ENCODE results near the gene ZC3H13. TPM values are rescaled to one million over a fixed set of nuclear protein-coding genes. Genes with fewer than 3 reads are reported as not detected.

Gene ZC3H13
- total RNA-seq, 4 donors from 2014 or later: 18.8 to 40.6 (median 34.7) TPM

DNA sequence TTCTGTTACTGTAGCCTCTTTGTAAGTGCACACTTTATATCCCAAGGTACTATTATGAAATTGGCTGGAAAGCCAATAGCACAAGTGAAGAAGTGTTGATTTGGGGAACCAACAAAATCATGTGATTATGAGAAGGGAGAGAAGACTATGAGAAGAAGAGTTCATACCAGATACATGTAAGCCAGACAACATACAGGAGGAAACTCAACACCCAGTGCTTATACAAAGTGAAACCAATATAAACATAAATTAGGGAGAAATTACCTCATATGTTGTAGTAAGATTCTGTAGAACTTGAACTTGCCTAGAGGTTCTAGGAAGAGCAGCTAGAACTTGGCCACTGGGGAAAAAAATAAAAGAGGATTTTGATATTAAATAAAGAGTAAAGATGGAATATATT lies 34.9 kb upstream of the ZC3H13 start:
- TF ChIP-seq EP300 (IDR thresholded peaks at IDR 0.05) (no peak), POLR2AphosphoS5 (IDR thresholded peaks at IDR 0.05) (no peak), POLR2A (IDR thresholded peaks at IDR 0.05) (no peak)
- TF ChIP-seq, protein P1, sequence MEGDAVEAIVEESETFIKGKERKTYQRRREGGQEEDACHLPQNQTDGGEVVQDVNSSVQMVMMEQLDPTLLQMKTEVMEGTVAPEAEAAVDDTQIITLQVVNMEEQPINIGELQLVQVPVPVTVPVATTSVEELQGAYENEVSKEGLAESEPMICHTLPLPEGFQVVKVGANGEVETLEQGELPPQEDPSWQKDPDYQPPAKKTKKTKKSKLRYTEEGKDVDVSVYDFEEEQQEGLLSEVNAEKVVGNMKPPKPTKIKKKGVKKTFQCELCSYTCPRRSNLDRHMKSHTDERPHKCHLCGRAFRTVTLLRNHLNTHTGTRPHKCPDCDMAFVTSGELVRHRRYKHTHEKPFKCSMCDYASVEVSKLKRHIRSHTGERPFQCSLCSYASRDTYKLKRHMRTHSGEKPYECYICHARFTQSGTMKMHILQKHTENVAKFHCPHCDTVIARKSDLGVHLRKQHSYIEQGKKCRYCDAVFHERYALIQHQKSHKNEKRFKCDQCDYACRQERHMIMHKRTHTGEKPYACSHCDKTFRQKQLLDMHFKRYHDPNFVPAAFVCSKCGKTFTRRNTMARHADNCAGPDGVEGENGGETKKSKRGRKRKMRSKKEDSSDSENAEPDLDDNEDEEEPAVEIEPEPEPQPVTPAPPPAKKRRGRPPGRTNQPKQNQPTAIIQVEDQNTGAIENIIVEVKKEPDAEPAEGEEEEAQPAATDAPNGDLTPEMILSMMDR (IDR thresholded peaks at IDR 0.05): no peak
- H3K4me3 ChIP-seq: no peak overlapping the region
- H3K4me1 ChIP-seq: no peaks in the 10 kb centered on the region
- no peaks in the 10 kb centered on the region for H3K36me3 ChIP-seq
- no peaks in the 10 kb centered on the region for H3K27me3 ChIP-seq
- H3K27ac ChIP-seq: no peak overlapping the region
- H3K9me3 ChIP-seq: no peaks in the 10 kb centered on the region
- DNase-seq (ENCODE audit: low spot score in 2 of 2): no peak

GRCh38 chr13:46086985-46087384 lies 34.4 kb upstream of the ZC3H13 start:
- Histone ChIP-seq H3K27me3 (no peaks in the 10 kb centered on the region), H3K4me3 (no peak overlapping the region), H3K36me3 (no peaks in the 10 kb centered on the region), H3K27ac (no peak overlapping the region), H3K4me1 (no peaks in the 10 kb centered on the region), H3K9me3 (no peaks in the 10 kb centered on the region)
- WGBS: 91% methylated on average over 10 of the region's 12 CpGs
- DNase-seq (ENCODE audit: low spot score in 2 of 2): no peak
- TF ChIP-seq EP300 (IDR thresholded peaks at IDR 0.05): no peak
- TF ChIP-seq POLR2AphosphoS5 (IDR thresholded peaks at IDR 0.05): no peak
- TF ChIP-seq POLR2A (IDR thresholded peaks at IDR 0.05): no peak
- TF ChIP-seq, protein P1 (IDR thresholded peaks at IDR 0.05): no peak

GRCh38 chr13:46086421-46086922 lies 33.9 kb upstream of the ZC3H13 start:
- WGBS: 79% methylated on average over 10 of the region's 12 CpGs
- Histone ChIP-seq H3K27ac (no peak overlapping the region), H3K27me3 (no peaks in the 10 kb centered on the region), H3K36me3 (no peaks in the 10 kb centered on the region), H3K4me1 (no peaks in the 10 kb centered on the region), H3K4me3 (no peak overlapping the region), H3K9me3 (no peaks in the 10 kb centered on the region)
- no peak for DNase-seq (ENCODE audit: low spot score in 2 of 2)
- TF ChIP-seq, protein P1 (IDR thresholded peaks at IDR 0.05): no peak
- TF ChIP-seq EP300 (IDR thresholded peaks at IDR 0.05): no peak
- TF ChIP-seq POLR2A (IDR thresholded peaks at IDR 0.05): no peak
- no peak for TF ChIP-seq POLR2AphosphoS5 (IDR thresholded peaks at IDR 0.05)

DNA sequence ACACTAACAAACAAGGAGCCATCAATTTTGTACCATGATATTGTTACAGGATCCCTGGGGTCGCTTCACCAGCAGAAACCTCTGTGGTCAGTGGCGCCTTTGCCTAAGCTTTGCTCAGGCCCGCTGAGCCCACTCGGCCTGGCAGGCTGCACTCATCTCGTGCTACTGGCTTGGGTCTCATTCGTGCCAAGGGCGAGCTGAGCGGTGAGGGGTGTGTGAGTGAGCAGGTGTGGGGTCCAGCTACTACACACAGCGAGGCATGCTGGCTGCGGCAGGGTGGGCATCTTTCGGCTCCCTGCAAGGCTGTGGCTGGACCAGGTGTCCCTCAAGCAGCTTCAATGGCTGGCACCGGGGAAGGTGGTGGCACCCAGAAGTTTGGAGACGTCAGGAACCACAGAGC lies 33.2 kb upstream of the ZC3H13 start:
- Histone ChIP-seq H3K4me1 (no peaks in the 10 kb centered on the region), H3K4me3 (no peak overlapping the region), H3K36me3 (no peaks in the 10 kb centered on the region), H3K27ac (no peak overlapping the region), H3K27me3 (no peaks in the 10 kb centered on the region), H3K9me3 (no peaks in the 10 kb centered on the region)
- DNase-seq (ENCODE audit: low spot score in 2 of 2): no peak
- WGBS: 94% methylated on average over 13 of the region's 13 CpGs
- TF ChIP-seq, protein P1 (IDR thresholded peaks at IDR 0.05): no peak
- TF ChIP-seq EP300 (IDR thresholded peaks at IDR 0.05) (no peak), POLR2AphosphoS5 (IDR thresholded peaks at IDR 0.05) (no peak), POLR2A (IDR thresholded peaks at IDR 0.05) (no peak)

DNA sequence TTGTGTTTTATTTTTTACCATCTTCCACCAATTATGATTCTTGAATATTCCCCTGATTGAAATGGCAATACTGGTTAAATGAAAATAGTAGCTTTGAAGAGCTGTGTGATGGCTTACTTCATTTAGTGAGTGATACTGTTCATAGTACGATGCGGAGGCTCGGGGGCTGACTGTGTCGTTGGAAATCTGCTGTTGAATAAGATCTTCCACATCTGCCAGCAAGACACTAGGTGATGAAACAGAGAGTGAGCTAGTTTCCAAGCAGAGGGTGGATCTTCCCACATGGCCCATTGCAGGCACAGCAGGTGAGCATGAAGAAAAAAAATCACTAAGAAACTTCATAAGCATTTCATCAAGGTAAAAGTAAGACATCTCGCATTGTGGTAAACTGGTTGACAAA lies 29.8 kb upstream of the ZC3H13 start:
- no peaks in the 10 kb centered on the region for H3K27me3 ChIP-seq
- no peak for DNase-seq (ENCODE audit: low spot score in 2 of 2)
- TF ChIP-seq POLR2AphosphoS5 (IDR thresholded peaks at IDR 0.05) (no peak), EP300 (IDR thresholded peaks at IDR 0.05) (no peak), POLR2A (IDR thresholded peaks at IDR 0.05) (no peak)
- TF ChIP-seq, protein P1 (IDR thresholded peaks at IDR 0.05): no peak
- no peaks in the 10 kb centered on the region for H3K4me1 ChIP-seq
- H3K9me3 ChIP-seq: no peaks in the 10 kb centered on the region
- no peaks in the 10 kb centered on the region for H3K36me3 ChIP-seq
- WGBS: 96% methylated on average over 5 of the region's 5 CpGs
- H3K27ac ChIP-seq: no peak overlapping the region
- H3K4me3 ChIP-seq: no peak overlapping the region
